Tibial nerve (tissue), 4 donors: Measurements from ENCODE around the gene C3. TPM values are rescaled to one million over a fixed set of nuclear protein-coding genes. Genes with fewer than 3 reads are reported as not detected.
A peak's percentile ranks its signal among the peaks of the same experiment; 100 is the strongest.

Experiments
- DNase-seq, 2 donors: peaks; one replicate each; pipeline ENCODE4 v3.0.0-alpha.2; 2019; ENCODE audit warnings: low spot score in 2 of 2
- H3K27ac ChIP-seq, 4 donors: fragments of 200-600 bp; sonication (generic) in 3 of 4; one replicate each; pipeline ENCODE4 v1.5.1; 2017 to 2019; ENCODE audit warnings: mild to moderate bottlenecking in 1 of 4
- H3K27me3 ChIP-seq, 2 donors: fragments of 200-600 bp; sonication (generic) in 1 of 2; one replicate each; pipeline versions ENCODE4 v1.5.1 to v1.6.0; 2017 to 2019
- H3K36me3 ChIP-seq, 3 donors: fragments of 200-600 bp; sonication (generic); one replicate each; pipeline ENCODE4 v1.5.1; 2018 to 2019
- H3K4me1 ChIP-seq, 4 donors: fragments of 200-600 bp; sonication (generic) in 3 of 4; one replicate each; pipeline ENCODE4 v1.5.1; 2017 to 2019
- H3K4me3 ChIP-seq, 4 donors: fragments of 200-600 bp; sonication (generic) in 3 of 4; one replicate each; pipeline ENCODE4 v1.5.1; 2017 to 2019; ENCODE audit warnings: mild to moderate bottlenecking in 1 of 4, moderate library complexity in 1 of 4
- H3K9me3 ChIP-seq, 4 donors: fragments of 200-600 bp; sonication (generic) in 3 of 4; one replicate each; pipeline ENCODE4 v1.5.1; 2017 to 2019
- CTCF ChIP-seq, 5 experiments: fragments of 200-600 bp in 3 of 5; fragments of 450-650 bp in 2 of 5; sonication (generic) in 3 of 5; IDR thresholded peaks; one replicate each; pipeline ENCODE4 v1.5.1; 2016 to 2019; ENCODE audit warnings: antibody characterized with exemption in 5 of 5, mild to moderate bottlenecking in 3 of 5, moderate library complexity in 2 of 5
- EP300 ChIP-seq, 2 donors: sonication (generic); formaldehyde crosslinking; IDR thresholded peaks; one replicate each; pipeline ENCODE4 v1.6.1; 2017; ENCODE audit warnings: antibody characterized with exemption in 2 of 2, mild to moderate bottlenecking in 1 of 2
- POLR2A ChIP-seq, 2 donors: fragments of 450-650 bp; IDR thresholded peaks; one replicate each; pipeline ENCODE4 v1.6.1; 2017; ENCODE audit warnings: antibody characterized with exemption in 2 of 2, mild to moderate bottlenecking in 2 of 2, moderate library complexity in 2 of 2
- WGBS, 2 donors: methylation state at CpG; one replicate each; pipeline ENCODE4 v1.1.5; 2018; 5-methylcytosine and 5-hydroxymethylcytosine counted together
- total RNA-seq, 4 donors: library from RNA; depleted of rRNA; stranded (reverse); fragments of >200 nt; gene quantifications; one replicate each; pipeline ENCODE4 v1.1.0, GENCODE V29; 2016

Gene C3
- total RNA-seq, 4 donors from 2014 or later = 256 to 1,128 (median 733) TPM

GRCh38 chr19:6737284-6737872, 16.9 kb upstream of the C3 start, which contains the start of gene GPR108:
TSS of gene GPR108 (minus strand) at chr19:6737580. CDS start at chr19:6737576, 4 bp downstream.
- peak within 1 kb of the TSS; percentile 66 to 95 (median 80) for H3K4me3 ChIP-seq
- peak; percentile 75 to 99 for DNase-seq
- 0 to 1% methylated on average over 32 to 52 of the region's 55 CpGs for WGBS, 2 donors
- H3K27me3 ChIP-seq = no peaks in the 10 kb centered on the region
- H3K9me3 ChIP-seq = no peaks in the 10 kb centered on the region
- peaks cover 0 to 30% (median 0%) of the 10 kb centered on the region in 3 donors for H3K36me3 ChIP-seq
- H3K27ac ChIP-seq = peak within 1 kb of the TSS; percentile 92 to 98 (median 98)
- peaks cover 0 to 50% (median 31%) of the 10 kb centered on the region in 4 donors for H3K4me1 ChIP-seq
- TF ChIP-seq CTCF (IDR thresholded peaks at IDR 0.05) (peak in 2 of 5 experiments; percentile 41 to 47), EP300 (IDR thresholded peaks at IDR 0.05) (peak in 1 of 2 donors; percentile 73), POLR2A (IDR thresholded peaks at IDR 0.05) (peak in 1 of 2 donors; percentile 49)

DNA sequence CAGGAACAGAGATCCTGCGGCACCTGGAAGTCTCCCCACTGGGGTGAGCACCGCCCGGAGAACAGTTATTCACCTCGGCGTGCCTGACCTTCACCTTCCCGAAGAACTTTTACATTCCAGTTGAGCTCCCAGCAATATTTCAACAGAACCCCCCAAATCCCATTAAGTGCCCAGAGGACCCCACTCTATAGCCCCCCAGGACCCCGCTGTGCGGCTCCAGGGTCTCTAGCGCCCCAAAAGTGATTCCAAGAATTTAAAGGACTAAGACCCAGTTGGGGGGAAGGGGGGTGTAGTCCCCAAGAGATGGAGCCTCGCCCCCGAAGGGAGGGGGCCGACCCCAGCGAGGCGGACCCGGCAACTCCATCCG, 16.4 kb upstream of the C3 start:
- Histone ChIP-seq H3K27ac (peak overlapping the region; percentile 92 to 98 (median 98)), H3K4me3 (peak overlapping the region; percentile 66 to 95 (median 80)), H3K9me3 (no peaks in the 10 kb centered on the region), H3K27me3 (no peaks in the 10 kb centered on the region), H3K36me3 (peaks cover 0 to 35% (median 0%) of the 10 kb centered on the region in 3 donors), H3K4me1 (peaks cover 0 to 45% (median 31%) of the 10 kb centered on the region in 4 donors)
- DNase-seq = no peak
- TF ChIP-seq POLR2A (IDR thresholded peaks at IDR 0.05) (no peak), CTCF (IDR thresholded peaks at IDR 0.05) (no peak), EP300 (IDR thresholded peaks at IDR 0.05) (no peak)
- WGBS, 2 donors = 0 to 1% methylated on average over 9 to 16 of the region's 16 CpGs

DNA sequence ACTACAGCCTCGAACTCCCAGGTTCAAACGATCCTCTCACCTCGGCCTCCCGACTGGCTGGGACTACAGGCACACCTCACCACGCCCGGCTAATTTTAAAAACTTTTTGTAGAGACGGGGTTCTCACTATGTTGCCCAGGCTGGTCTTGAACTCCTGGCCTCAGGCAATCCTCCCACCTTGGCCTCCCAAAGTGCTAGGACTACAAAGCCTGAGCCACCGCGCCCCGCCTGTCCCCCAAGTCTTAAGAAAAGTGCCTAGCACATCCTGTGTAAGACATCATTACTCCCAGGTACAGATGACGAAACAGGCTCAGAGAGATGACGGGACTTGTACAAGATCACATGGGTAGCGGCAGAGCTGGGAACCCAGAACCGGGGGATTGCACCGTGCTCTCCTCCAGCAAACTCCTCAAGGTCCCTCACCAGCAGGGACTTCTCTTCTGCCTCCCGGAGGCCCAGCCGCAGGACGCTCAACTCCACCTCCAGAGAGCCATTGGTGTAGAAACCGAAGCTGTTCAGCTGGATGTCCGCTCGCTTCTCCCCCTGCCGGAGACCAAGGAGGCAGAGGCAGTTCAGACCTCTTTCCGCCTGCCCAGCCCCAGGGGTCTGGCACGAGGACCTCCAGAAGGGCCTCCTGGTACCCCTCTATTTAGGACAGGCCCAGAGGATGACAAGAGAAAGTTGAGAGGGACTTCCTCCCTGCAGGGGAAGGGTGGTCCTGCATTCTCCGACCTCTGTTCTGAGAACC, 15.9 kb upstream of the C3 start:
- Histone ChIP-seq H3K36me3 (peaks cover 0 to 40% (median 0%) of the 10 kb centered on the region in 3 donors), H3K4me1 (peaks cover 0 to 40% (median 29%) of the 10 kb centered on the region in 4 donors), H3K9me3 (no peaks in the 10 kb centered on the region), H3K27ac (peak overlapping the region; percentile 92 to 98 (median 98)), H3K4me3 (peak overlapping the region; percentile 66 to 95 (median 80)), H3K27me3 (no peaks in the 10 kb centered on the region)
- TF ChIP-seq POLR2A (IDR thresholded peaks at IDR 0.05) (peak in 1 of 2 donors; percentile 22), EP300 (IDR thresholded peaks at IDR 0.05) (peak in 1 of 2 donors; percentile 41), CTCF (IDR thresholded peaks at IDR 0.05) (peak; percentile 48 to 73 (median 58))
- peak in 1 of 2 donors; percentile 59 for DNase-seq
- WGBS, 2 donors = 31% methylated on average over 22 to 24 of the region's 25 CpGs

DNA sequence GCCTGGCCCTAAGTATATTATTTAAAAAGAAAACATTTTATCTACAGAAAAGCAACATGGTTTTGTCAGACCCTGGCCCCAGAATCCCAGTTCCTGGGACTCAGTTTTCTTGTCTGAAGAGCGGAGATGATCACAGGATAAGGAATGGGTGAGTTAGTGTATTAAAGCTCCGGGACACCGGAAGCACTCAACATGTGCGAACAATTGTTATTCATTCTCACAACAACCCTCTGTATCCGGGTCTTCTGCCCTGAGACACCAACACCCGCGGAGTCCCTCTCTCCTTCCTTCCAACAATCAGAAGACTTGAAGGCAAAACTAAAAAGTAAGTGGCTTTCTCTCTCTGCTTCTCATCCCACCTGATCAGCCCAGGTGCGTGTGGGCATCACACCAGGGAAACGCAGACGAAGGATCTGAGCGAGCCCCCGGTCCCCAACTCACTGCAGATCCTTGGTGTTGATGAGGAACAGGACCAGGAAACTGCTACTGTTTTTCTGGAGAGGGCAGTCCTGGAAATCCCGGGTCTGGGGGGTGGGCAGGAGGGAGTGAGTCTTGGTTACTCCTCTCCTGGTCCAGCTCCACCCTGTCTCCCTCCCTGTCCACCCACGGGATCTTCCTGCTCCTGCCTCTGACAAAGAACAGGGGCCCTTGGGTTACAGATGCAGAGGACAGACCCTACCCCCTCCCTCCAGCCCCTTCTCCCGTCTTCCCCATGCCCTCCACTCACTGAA, 14.9 kb upstream of the C3 start:
- Histone ChIP-seq H3K9me3 (no peaks in the 10 kb centered on the region), H3K27me3 (no peaks in the 10 kb centered on the region), H3K36me3 (peaks cover 0 to 50% (median 0%) of the 10 kb centered on the region in 3 donors), H3K27ac (peak overlapping the region in 3 of 4 donors; percentile 97 to 98 (median 98)), H3K4me3 (no peak overlapping the region), H3K4me1 (peaks cover 0 to 44% (median 28%) of the 10 kb centered on the region in 4 donors)
- TF ChIP-seq EP300 (IDR thresholded peaks at IDR 0.05) (no peak), CTCF (IDR thresholded peaks at IDR 0.05) (no peak), POLR2A (IDR thresholded peaks at IDR 0.05) (no peak)
- 43 to 57% methylated on average over 15 of the region's 15 CpGs for WGBS, 2 donors
- DNase-seq = no peak
